ENCODE results near the gene ALOXE3.
"Not testable (repeated sequence)": the region's sequence is repeated elsewhere in the genome, so short reads cannot be mapped to it uniquely, and the experiment has no call there.

The ALOXE3 gene

DNA sequence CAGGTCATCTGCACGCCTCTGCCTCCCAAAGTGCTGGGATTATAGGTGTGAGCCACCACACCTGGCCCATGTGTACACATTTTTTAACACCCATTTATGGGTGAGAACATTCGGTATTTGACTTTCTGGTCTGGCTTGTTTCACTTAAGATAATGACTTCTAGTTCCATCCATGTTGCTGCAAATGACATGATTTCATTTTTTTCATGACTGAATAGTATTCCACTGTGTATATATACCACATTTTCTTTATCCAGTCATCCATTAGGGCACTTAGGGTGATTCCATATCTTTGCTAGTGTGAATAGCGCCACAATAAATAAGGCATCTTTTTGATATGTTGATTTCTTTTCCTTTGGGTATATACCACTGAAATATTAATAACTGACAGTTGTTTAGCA lies 36.4 kb downstream of the ALOXE3 start:
- H3K27me3 ChIP-seq (ENCODE audit: control insufficient read depth in 5 of 5, insufficient read depth in 4 of 5, low read length in 5 of 5) = peaks cover 19 to 56% (median 39%) of the 10 kb centered on the region in 5 donors
- no peaks in the 10 kb centered on the region for H3K36me3 ChIP-seq (ENCODE audit: control insufficient read depth in 5 of 5, insufficient read depth in 5 of 5, low read length in 5 of 5)
- no peaks in the 10 kb centered on the region for H3K9me3 ChIP-seq (ENCODE audit: control insufficient read depth in 5 of 5, low read length in 5 of 5)
- peaks cover 0 to 16% (median 14%) of the 10 kb centered on the region in 5 donors for H3K4me1 ChIP-seq (ENCODE audit: control insufficient read depth in 5 of 5, insufficient read depth in 5 of 5, low read length in 5 of 5)
- H3K4me3 ChIP-seq (ENCODE audit: low read depth in 1 of 5, low read length in 5 of 5) = no peak overlapping the region
- H3K9ac ChIP-seq (ENCODE audit: low read length in 5 of 5) = no peak overlapping the region
- no peak overlapping the region for H3K27ac ChIP-seq (ENCODE audit: low read depth, low read length)

DNA sequence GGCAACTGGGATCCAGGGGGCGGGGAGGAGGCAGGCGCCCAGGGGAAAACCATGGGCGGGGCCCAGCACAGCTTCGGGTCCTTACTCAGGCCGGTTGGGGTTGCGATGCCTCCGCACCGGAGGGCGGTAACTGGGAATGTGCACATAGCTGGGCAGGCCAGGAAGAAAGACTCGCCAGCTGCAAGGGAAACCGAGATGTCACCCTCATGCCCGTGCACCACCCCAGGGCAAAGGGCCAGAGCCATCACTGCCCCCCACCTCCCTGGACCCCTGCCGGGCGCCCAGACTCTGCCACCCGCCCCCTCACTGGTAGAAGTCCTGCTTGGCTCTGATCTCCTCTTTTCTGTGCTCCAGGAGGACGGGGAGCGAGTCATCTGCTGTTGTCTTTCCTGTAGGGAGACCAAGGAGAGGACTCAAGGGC lies 37.5 kb downstream of the ALOXE3 start:
- no peak overlapping the region for H3K27ac ChIP-seq (ENCODE audit: low read depth, low read length)

DNA sequence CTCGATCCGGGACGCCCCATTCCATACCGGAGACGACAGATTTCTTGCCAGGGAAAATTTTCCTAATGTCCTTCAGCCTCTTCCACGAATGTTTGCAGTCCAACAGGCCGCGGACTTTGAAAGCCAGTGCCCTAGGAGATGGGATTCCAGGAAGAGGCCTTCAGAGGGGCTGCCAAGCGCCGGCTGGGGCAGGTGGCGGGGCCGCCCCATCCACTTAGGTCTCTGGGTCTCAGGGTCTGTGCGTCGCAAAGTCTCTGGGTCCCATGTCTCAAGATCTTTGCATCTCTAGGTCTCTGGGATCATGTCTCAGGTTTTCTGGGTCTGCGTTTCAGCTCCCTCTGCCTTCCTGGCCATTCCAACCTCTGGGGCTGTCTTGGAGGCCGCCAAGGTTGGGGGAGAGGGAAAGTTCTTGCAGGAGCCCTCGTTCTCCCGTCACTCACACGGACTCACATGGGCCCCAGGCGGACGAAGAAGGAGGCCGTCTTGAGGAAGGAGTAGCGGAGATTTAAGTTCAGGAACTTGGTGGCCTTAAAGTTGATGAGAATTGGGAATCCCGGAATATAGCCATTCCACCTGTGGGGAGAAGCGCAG lies 38.0 kb downstream of the ALOXE3 start:
- Histone ChIP-seq H3K27me3 (ENCODE audit: control insufficient read depth in 5 of 5, insufficient read depth in 4 of 5, low read length in 5 of 5) (peaks cover 28 to 60% (median 44%) of the 10 kb centered on the region in 5 donors), H3K4me3 (ENCODE audit: low read depth in 1 of 5, low read length in 5 of 5) (peak overlapping the region in 3 of 5 donors; percentile 44 to 68 (median 57)), H3K9ac (ENCODE audit: low read length in 5 of 5) (peak overlapping the region in 4 of 5 donors; percentile 25 to 75 (median 48)), H3K4me1 (ENCODE audit: control insufficient read depth in 5 of 5, insufficient read depth in 5 of 5, low read length in 5 of 5) (peaks cover 0 to 16% (median 14%) of the 10 kb centered on the region in 5 donors), H3K27ac (ENCODE audit: low read depth, low read length) (no peak overlapping the region), H3K36me3 (ENCODE audit: control insufficient read depth in 5 of 5, insufficient read depth in 5 of 5, low read length in 5 of 5) (no peaks in the 10 kb centered on the region), H3K9me3 (ENCODE audit: control insufficient read depth in 5 of 5, low read length in 5 of 5) (no peaks in the 10 kb centered on the region)

More for the DNA sequence above, 37.5 kb downstream of the ALOXE3 start:
- Histone ChIP-seq H3K36me3 (ENCODE audit: control insufficient read depth in 5 of 5, insufficient read depth in 5 of 5, low read length in 5 of 5) (no peaks in the 10 kb centered on the region), H3K4me3 (ENCODE audit: low read depth in 1 of 5, low read length in 5 of 5) (no peak overlapping the region), H3K4me1 (ENCODE audit: control insufficient read depth in 5 of 5, insufficient read depth in 5 of 5, low read length in 5 of 5) (peaks cover 0 to 16% (median 14%) of the 10 kb centered on the region in 5 donors), H3K9me3 (ENCODE audit: control insufficient read depth in 5 of 5, low read length in 5 of 5) (no peaks in the 10 kb centered on the region), H3K27me3 (ENCODE audit: control insufficient read depth in 5 of 5, insufficient read depth in 4 of 5, low read length in 5 of 5) (peaks cover 23 to 61% (median 43%) of the 10 kb centered on the region in 5 donors), H3K9ac (ENCODE audit: low read length in 5 of 5) (no peak overlapping the region)

DNA sequence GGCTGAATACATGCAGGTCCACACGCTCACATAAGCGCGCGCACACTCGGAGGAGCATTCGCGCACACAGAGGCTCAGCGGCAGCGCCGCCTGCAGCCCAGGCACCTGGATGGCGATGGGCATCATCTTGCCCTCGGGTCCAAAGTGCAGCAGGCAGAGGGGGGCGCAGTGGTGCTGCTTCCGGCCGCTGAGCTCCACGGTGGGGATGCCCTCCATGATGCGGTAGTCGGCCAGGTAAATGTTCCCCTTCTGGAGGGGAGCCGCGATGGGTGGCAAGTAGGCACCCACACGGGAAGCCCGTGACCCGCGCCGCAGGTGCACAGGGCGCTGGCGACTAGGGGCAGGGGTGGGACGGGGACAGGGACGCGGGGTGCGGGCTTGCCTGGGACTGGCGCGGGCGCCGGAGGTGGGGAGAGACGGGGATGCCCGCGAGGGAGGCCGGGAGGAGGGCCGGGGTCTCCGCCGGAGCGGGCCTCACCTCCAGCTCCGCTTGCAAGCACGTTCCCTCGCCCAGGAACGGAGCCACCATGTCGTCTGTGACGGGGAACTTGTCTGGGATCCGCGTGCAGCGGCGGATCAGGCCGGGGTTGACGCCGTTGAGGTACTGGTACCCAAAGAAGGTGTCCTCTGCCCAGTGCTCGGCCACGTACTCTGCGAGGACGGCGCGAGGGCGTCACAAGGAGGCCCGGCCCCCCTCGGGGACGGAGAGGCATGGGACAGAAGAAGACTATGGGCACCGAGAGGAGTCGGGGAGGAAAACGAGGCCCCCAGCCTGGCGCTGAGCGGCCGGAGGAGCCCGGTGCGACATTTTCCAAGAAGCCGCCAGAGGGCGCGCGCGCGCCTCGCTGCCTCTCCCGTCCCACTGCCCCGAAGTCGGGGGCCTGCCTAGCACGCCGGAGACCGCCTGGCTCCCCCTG lies 38.8 kb downstream of the ALOXE3 start:
- no peaks in the 10 kb centered on the region for H3K9me3 ChIP-seq (ENCODE audit: control insufficient read depth in 5 of 5, low read length in 5 of 5)
- H3K27ac ChIP-seq (ENCODE audit: low read depth, low read length) = no peak overlapping the region
- no peaks in the 10 kb centered on the region for H3K36me3 ChIP-seq (ENCODE audit: control insufficient read depth in 5 of 5, insufficient read depth in 5 of 5, low read length in 5 of 5)
- peak overlapping the region in 4 of 5 donors; percentile 25 to 75 (median 48) for H3K9ac ChIP-seq (ENCODE audit: low read length in 5 of 5)
- H3K27me3 ChIP-seq (ENCODE audit: control insufficient read depth in 5 of 5, insufficient read depth in 4 of 5, low read length in 5 of 5) = peaks cover 33 to 63% (median 49%) of the 10 kb centered on the region in 5 donors
- H3K4me1 ChIP-seq (ENCODE audit: control insufficient read depth in 5 of 5, insufficient read depth in 5 of 5, low read length in 5 of 5) = peaks cover 0 to 16% (median 14%) of the 10 kb centered on the region in 5 donors
- peak overlapping the region in 4 of 5 donors; percentile 51 to 68 (median 60) for H3K4me3 ChIP-seq (ENCODE audit: low read depth in 1 of 5, low read length in 5 of 5)

DNA sequence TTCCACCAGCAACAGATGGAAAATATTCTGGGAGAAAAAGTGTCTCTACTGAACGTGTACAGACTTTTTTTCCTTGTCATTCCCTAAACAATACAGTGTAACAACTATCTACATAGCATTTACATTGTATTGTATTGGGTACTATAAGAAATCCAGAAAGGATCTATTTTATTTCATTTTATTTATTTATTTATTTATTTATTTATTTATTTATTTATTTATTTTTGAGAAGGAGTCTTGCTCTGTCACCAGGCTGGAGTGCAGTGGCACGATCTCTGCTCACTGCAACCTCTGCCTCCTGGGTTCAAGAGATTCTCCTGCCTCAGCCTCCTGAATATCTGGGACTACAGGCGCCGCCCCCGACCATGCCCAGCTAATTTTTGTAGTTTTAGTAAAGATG lies 40.4 kb downstream of the ALOXE3 start:
- not testable (repeated sequence) for H3K27ac ChIP-seq (ENCODE audit: low read depth, low read length); H3K9me3 ChIP-seq (ENCODE audit: control insufficient read depth in 5 of 5, low read length in 5 of 5); H3K9ac ChIP-seq (ENCODE audit: low read length in 5 of 5); H3K36me3 ChIP-seq (ENCODE audit: control insufficient read depth in 5 of 5, insufficient read depth in 5 of 5, low read length in 5 of 5); H3K4me3 ChIP-seq (ENCODE audit: low read depth in 1 of 5, low read length in 5 of 5)
- Histone ChIP-seq H3K27me3 (ENCODE audit: control insufficient read depth in 5 of 5, insufficient read depth in 4 of 5, low read length in 5 of 5) (peaks cover 39 to 73% (median 58%) of the 10 kb centered on the region in 5 donors), H3K4me1 (ENCODE audit: control insufficient read depth in 5 of 5, insufficient read depth in 5 of 5, low read length in 5 of 5) (peaks cover 0 to 24% (median 23%) of the 10 kb centered on the region in 5 donors)

DNA sequence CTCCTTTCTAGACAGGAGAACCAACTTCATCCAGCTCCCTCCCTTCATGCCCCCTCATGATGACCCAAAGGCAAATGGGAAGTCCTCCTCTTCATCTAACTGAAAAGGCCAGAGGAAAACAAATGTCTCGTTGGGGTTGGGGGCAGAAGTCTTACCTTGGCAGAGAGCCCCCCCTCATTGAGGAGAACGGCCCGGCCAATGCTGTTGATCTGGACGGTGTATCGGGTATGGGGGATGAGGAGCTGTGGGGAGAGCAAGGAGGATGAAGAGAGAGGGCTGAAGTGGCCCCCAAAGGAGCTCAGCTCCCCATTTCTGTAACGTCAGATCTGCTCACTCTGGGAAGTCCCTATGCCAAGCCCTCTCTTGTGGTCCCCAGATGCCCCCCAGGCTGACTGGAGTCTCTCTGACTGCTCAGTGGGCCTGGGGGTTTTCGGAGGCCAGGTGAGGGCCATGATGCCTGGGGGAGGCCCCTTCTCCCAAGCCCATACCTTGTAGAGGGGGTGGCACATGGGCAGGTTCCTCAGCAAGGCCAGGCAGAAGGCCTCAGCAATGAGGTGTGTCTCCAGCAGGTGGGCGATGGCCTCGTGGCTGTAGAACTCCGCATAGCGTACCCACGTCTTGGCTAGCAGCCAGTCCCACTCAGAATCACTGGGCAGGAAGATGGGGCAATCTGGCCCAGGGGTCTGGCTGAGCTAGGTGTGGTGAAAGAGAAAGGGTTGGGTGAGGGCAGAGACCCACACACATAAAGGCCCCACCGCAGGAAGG lies 41.6 kb downstream of the ALOXE3 start:
- Histone ChIP-seq H3K27me3 (ENCODE audit: control insufficient read depth in 5 of 5, insufficient read depth in 4 of 5, low read length in 5 of 5) (peaks cover 48 to 81% (median 71%) of the 10 kb centered on the region in 5 donors), H3K27ac (ENCODE audit: low read depth, low read length) (no peak overlapping the region), H3K4me3 (ENCODE audit: low read depth in 1 of 5, low read length in 5 of 5) (no peak overlapping the region), H3K9ac (ENCODE audit: low read length in 5 of 5) (no peak overlapping the region), H3K36me3 (ENCODE audit: control insufficient read depth in 5 of 5, insufficient read depth in 5 of 5, low read length in 5 of 5) (no peaks in the 10 kb centered on the region), H3K4me1 (ENCODE audit: control insufficient read depth in 5 of 5, insufficient read depth in 5 of 5, low read length in 5 of 5) (peaks cover 0 to 32% (median 31%) of the 10 kb centered on the region in 5 donors), H3K9me3 (ENCODE audit: control insufficient read depth in 5 of 5, low read length in 5 of 5) (no peaks in the 10 kb centered on the region)

DNA sequence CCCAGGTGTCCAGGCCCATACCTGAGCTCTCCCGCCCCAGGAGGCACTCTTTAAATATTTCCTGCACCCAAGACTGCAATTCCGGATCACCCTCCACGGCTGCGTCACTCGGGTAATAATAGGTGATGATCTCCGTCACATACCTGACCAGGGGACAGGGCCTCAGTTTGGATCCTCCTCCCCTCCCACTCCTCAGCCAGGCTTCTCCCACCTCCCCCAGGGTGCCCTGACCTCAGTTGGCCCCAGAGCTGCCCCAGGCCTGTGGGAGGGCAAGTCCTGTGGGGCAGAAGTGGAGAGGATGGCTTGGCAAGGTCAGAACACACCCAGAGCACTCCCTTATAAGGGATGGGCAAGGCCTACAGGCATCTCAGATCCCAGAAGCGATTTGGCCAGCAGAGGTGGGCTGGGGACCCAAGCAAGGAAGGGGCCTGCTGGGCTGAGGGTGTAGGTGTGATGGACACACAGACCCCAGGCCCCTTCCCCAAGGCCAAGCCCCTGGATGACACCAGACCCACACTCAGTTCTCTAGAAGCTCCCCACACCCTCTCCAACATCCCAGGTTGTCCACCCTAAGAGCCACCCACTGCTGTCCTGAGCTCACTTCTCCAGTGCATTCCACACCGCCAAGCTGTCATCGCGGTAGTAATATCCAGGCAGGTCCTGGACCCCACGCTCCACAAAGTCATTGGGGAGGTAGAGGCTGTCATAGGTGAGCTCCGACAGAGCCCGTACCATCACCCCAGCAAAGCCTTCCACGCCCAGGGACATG lies 42.6 kb downstream of the ALOXE3 start:
- Histone ChIP-seq H3K4me1 (ENCODE audit: control insufficient read depth in 5 of 5, insufficient read depth in 5 of 5, low read length in 5 of 5) (peaks cover 0 to 32% (median 31%) of the 10 kb centered on the region in 5 donors), H3K27ac (ENCODE audit: low read depth, low read length) (no peak overlapping the region), H3K27me3 (ENCODE audit: control insufficient read depth in 5 of 5, insufficient read depth in 4 of 5, low read length in 5 of 5) (peaks cover 49 to 83% (median 75%) of the 10 kb centered on the region in 5 donors), H3K36me3 (ENCODE audit: control insufficient read depth in 5 of 5, insufficient read depth in 5 of 5, low read length in 5 of 5) (no peaks in the 10 kb centered on the region), H3K9me3 (ENCODE audit: control insufficient read depth in 5 of 5, low read length in 5 of 5) (no peaks in the 10 kb centered on the region), H3K9ac (ENCODE audit: low read length in 5 of 5) (no peak overlapping the region), H3K4me3 (ENCODE audit: low read depth in 1 of 5, low read length in 5 of 5) (no peak overlapping the region)

DNA sequence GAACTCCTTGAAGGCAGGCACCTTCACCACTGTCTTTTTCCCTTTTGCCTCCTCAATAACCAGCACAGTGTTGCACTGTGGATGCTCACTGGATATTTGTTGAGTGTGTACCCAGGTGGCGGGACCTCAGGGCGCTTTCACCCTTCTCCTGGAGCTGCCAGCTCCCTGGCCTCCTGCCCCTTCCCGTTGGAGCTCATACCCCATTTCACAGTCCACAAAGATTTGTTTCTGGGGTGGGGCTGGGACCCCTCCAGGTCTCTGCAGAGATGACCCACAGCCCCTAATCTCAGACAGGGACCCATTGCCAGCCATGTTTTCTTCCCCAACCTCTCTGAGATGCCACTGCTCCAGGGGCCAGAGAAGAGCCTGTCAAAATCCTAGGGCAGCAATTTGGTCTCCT lies 43.2 kb downstream of the ALOXE3 start:
- H3K27me3 ChIP-seq (ENCODE audit: control insufficient read depth in 5 of 5, insufficient read depth in 4 of 5, low read length in 5 of 5) = peaks cover 49 to 79% (median 73%) of the 10 kb centered on the region in 5 donors
- no peaks in the 10 kb centered on the region for H3K36me3 ChIP-seq (ENCODE audit: control insufficient read depth in 5 of 5, insufficient read depth in 5 of 5, low read length in 5 of 5)

DNA sequence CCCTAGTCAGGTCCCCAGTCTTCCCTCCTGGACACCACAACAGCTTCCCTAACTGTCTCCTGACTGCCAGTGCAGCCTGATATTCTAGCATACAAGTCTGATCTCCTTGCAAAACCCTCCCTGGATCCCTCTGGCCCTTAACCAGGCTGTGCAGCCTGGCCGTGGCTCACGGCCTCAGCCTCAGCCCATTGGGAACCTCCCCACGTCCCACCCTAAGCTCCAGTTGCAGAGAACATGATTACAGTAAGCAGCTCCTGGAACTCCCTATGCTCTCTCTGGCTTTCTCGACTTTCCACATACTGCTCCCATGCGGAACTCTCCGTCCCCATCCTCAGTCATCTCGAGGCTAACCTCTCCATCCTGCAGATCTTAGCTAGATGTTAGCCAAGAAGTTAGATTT lies 43.8 kb downstream of the ALOXE3 start:
- H3K4me3 ChIP-seq (ENCODE audit: low read depth in 1 of 5, low read length in 5 of 5) = no peak overlapping the region
- no peaks in the 10 kb centered on the region for H3K9me3 ChIP-seq (ENCODE audit: control insufficient read depth in 5 of 5, low read length in 5 of 5)
- peaks cover 49 to 78% (median 73%) of the 10 kb centered on the region in 5 donors for H3K27me3 ChIP-seq (ENCODE audit: control insufficient read depth in 5 of 5, insufficient read depth in 4 of 5, low read length in 5 of 5)
- no peaks in the 10 kb centered on the region for H3K36me3 ChIP-seq (ENCODE audit: control insufficient read depth in 5 of 5, insufficient read depth in 5 of 5, low read length in 5 of 5)
- H3K27ac ChIP-seq (ENCODE audit: low read depth, low read length) = no peak overlapping the region
- H3K9ac ChIP-seq (ENCODE audit: low read length in 5 of 5) = no peak overlapping the region
- peaks cover 0 to 26% (median 22%) of the 10 kb centered on the region in 5 donors for H3K4me1 ChIP-seq (ENCODE audit: control insufficient read depth in 5 of 5, insufficient read depth in 5 of 5, low read length in 5 of 5)

More for the DNA sequence above, 43.2 kb downstream of the ALOXE3 start:
- Histone ChIP-seq H3K4me3 (ENCODE audit: low read depth in 1 of 5, low read length in 5 of 5) (no peak overlapping the region), H3K27ac (ENCODE audit: low read depth, low read length) (no peak overlapping the region), H3K9me3 (ENCODE audit: control insufficient read depth in 5 of 5, low read length in 5 of 5) (no peaks in the 10 kb centered on the region), H3K9ac (ENCODE audit: low read length in 5 of 5) (no peak overlapping the region), H3K4me1 (ENCODE audit: control insufficient read depth in 5 of 5, insufficient read depth in 5 of 5, low read length in 5 of 5) (peaks cover 0 to 29% (median 27%) of the 10 kb centered on the region in 5 donors)

Data from subcutaneous abdominal adipose tissue (tissue), 5 donors.